SK-N-MC (cell line): ENCODE measurements around the gene THBS2.

Experiments
- EZH2 ChIP-seq: fragments of 200-600 bp; sonication (generic); IDR thresholded peaks from one replicate; pipeline ENCODE4 v1.6.1; 2017; ENCODE audit warnings: antibody characterized with exemption
- POLR2AphosphoS5 ChIP-seq: IDR thresholded peaks from 2 replicates; pipeline ENCODE4 v1.6.1; 2012; ENCODE audit warnings: mild to moderate bottlenecking, low read depth, low read length, borderline replicate concordance

DNA sequence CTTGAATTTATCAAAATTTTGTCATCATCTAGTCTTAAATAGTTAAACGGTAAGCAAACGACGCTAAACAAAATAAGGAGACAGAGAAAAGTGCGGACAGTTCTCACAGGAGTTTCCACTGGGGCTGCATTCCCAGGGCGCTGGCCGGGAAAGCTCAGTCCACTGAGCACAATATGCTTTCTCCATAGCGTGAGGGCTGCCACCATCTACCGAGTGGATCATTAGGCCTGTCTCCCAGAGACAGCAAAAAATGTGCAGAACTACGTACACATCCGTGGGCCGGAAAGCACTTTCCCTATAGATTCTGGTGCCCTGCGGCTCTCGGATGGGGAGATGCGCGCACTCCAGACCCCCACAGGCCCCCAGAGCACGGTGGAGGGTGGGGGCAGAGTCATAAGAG, 84.9 kb downstream of the THBS2 start:
- no peak for TF ChIP-seq POLR2AphosphoS5
- no peak for TF ChIP-seq EZH2
